ENCODE measurements around the gene PDIA2.
"Not testable (repeated sequence)": the region's sequence is repeated elsewhere in the genome, so short reads cannot be mapped to it uniquely, and the experiment has no call there.

Gene PDIA2

DNA sequence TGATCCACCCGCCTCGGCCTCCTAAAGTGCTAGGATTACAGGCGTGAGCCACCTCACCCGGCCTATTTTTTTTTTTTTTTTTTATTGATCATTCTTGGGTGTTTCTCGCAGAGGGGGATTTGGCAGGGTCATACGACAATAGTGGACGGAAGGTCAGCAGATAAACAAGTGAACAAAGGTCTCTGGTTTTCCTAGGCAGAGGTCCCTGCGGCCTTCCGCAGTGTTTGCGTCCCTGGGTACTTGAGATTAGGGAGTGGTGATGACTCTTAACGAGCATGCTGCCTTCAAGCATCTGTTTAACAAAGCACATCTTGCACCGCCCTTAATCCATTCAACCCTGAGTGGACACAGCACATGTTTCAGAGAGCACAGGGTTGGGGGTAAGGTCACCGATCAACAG is 24.9 kb upstream of the PDIA2 start:
- not testable (repeated sequence) for DNase-seq; H3K4me3 Mint-ChIP-seq; H3K27me3 Mint-ChIP-seq; ATAC-seq (replicated peaks); H3K4me1 Mint-ChIP-seq; H3K9me3 Mint-ChIP-seq; H3K27ac Mint-ChIP-seq
- H3K36me3 Mint-ChIP-seq = peaks cover 48 to 56% of the 10 kb centered on the region in 2 donors

DNA sequence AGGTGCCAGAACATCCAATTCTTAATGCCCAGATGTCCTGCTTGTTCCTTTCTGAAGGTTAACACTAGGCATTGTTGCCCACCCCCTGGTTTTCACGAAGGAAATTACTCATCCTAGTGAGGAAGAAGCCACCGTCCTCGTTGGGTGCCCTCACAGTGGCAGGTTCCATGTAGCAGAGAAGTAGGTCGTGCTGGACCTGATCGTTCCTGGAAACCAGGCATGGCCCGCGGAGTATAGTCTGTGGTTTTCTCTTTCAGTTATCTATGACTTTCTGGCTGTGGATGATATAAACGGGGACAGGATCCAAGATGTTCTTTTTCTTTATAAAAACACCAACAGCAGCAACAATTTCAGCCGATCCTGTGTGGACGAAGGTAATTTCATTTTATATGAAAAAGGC is 23.7 kb upstream of the PDIA2 start:
- H3K27ac Mint-ChIP-seq = no peak overlapping the region
- peaks cover under 1 to 2% of the 10 kb centered on the region in 2 donors for H3K4me1 Mint-ChIP-seq
- DNase-seq (no peak), ATAC-seq (replicated peaks) (no peak)
- H3K9me3 Mint-ChIP-seq = no peaks in the 10 kb centered on the region
- H3K27me3 Mint-ChIP-seq = no peaks in the 10 kb centered on the region
- peaks cover 56 to 59% of the 10 kb centered on the region in 2 donors for H3K36me3 Mint-ChIP-seq
- no peak overlapping the region for H3K4me3 Mint-ChIP-seq

DNA sequence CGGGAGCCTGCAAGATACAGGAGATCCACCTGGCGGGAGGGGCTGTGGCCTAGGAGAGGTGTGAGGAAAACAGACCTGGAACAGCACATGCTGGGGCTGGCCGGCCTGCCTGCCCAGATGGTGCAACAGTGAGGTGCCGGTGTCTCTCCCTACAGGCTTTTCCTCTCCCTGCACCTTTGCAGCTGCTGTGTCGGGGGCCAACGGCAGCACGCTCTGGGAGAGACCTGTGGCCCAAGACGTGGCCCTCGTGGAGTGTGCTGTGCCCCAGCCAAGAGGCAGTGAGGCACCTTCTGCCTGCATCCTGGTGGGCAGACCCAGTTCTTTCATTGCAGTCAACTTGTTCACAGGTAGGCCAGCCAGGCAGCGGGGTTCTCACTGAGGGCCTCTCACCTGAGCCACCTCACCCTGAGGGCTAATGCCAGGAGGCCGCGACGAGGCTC is 23.1 kb upstream of the PDIA2 start:
- H3K9me3 Mint-ChIP-seq = no peaks in the 10 kb centered on the region
- no peak overlapping the region for H3K27ac Mint-ChIP-seq
- DNase-seq = no peak
- ATAC-seq (replicated peaks) = no peak
- H3K27me3 Mint-ChIP-seq = no peaks in the 10 kb centered on the region
- peaks cover 52 to 59% of the 10 kb centered on the region in 2 donors for H3K36me3 Mint-ChIP-seq
- H3K4me1 Mint-ChIP-seq = peaks cover 0 to 2% of the 10 kb centered on the region in 2 donors
- no peak overlapping the region for H3K4me3 Mint-ChIP-seq

DNA sequence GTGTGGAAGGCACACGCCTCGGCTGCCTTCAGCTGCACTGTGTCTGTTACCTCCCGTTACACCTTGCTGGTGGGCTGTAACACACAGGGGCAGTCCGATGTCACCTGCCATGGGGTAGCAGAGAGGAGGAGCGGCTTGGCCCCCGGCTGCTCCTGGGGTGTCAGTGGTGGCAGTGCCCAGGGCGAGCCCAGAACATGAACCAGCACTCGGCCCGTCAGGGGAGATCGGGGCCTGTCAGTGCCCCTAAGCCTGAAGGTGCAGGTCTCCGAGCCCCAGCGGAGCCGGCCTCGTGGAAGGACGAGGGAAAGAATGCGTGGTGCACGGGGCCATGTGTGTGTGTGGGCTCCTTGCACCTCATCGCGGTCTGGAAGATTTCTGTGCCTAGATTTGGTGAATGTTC is 22.6 kb upstream of the PDIA2 start:
- Mint-ChIP-seq H3K4me1 (peaks cover 0 to 2% of the 10 kb centered on the region in 2 donors), H3K9me3 (no peaks in the 10 kb centered on the region), H3K4me3 (no peak overlapping the region), H3K27me3 (no peaks in the 10 kb centered on the region), H3K27ac (no peak overlapping the region), H3K36me3 (peaks cover 51 to 61% of the 10 kb centered on the region in 2 donors)
- ATAC-seq (replicated peaks) (no peak), DNase-seq (no peak)

DNA sequence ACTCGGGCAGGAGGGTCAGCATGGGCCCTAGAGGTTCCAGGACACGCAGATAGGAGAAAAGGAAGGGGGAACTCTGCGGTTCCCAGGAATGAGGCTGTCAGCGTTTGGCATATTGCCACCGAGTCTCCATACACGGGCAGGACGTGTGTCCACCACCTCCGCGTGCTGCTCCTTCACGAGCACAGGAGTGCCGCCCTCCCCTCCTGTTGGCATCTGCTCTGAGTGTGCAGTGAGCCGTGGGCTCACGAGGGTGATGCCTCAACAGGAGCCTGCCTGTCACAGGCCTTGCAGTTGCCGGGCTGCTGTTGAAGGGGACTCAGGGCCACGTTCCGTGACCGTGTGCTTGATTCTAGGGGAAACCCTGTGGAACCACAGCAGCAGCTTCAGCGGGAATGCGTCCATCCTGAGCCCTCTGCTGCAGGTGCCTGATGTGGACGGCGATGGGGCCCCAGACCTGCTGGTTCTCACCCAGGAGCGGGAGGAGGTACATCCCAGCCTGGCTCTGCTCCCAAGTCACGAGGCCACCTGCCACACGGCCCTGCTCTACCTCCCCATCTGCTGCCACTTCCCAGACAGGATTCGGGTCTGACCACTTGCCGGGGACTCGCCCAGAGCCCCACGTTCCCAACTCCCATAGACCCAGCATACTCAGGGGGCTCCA is 21.8 kb upstream of the PDIA2 start:
- no peaks in the 10 kb centered on the region for H3K4me1 Mint-ChIP-seq
- ATAC-seq (replicated peaks) (no peak), DNase-seq (no peak)
- no peak overlapping the region for H3K27ac Mint-ChIP-seq
- no peaks in the 10 kb centered on the region for H3K27me3 Mint-ChIP-seq
- H3K9me3 Mint-ChIP-seq = no peaks in the 10 kb centered on the region
- H3K36me3 Mint-ChIP-seq = peaks cover 52 to 56% of the 10 kb centered on the region in 2 donors
- H3K4me3 Mint-ChIP-seq = no peak overlapping the region

DNA sequence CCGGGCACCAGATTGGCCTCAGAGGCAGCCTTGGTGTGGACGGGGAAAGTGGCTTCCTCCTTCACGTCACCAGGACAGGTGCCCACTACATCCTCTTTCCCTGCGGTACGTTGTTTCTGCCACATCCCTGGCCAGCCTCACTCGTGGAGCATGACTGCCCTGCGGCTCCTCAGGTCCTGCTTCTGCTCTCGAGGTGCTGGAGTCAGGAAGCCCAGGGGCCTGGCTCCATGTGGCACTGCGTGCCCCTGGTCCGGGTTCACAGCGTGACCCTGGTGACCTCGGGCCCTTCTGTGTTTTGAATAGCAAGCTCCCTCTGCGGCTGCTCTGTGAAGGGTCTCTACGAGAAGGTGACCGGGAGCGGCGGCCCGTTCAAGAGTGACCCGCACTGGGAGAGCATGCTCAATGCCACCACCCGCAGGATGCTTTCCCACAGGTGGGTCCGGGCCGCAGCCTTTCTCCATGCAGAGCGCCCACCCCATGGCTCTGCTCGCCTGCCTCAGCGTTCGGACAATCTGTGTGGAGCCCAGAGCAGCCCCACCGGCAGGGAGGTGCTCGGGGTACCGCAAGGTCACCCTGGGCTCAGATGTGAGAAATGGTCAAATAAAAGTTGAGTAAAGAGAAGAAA is 20.7 kb upstream of the PDIA2 start:
- H3K36me3 Mint-ChIP-seq = peaks cover 52 to 54% of the 10 kb centered on the region in 2 donors
- H3K4me3 Mint-ChIP-seq = no peak overlapping the region
- peak overlapping the region; percentile 69 for H3K27ac Mint-ChIP-seq
- DNase-seq (no peak), ATAC-seq (replicated peaks) (no peak)
- peaks cover 0 to under 1% of the 10 kb centered on the region in 2 donors for H3K4me1 Mint-ChIP-seq
- no peaks in the 10 kb centered on the region for H3K27me3 Mint-ChIP-seq
- H3K9me3 Mint-ChIP-seq = no peaks in the 10 kb centered on the region

DNA sequence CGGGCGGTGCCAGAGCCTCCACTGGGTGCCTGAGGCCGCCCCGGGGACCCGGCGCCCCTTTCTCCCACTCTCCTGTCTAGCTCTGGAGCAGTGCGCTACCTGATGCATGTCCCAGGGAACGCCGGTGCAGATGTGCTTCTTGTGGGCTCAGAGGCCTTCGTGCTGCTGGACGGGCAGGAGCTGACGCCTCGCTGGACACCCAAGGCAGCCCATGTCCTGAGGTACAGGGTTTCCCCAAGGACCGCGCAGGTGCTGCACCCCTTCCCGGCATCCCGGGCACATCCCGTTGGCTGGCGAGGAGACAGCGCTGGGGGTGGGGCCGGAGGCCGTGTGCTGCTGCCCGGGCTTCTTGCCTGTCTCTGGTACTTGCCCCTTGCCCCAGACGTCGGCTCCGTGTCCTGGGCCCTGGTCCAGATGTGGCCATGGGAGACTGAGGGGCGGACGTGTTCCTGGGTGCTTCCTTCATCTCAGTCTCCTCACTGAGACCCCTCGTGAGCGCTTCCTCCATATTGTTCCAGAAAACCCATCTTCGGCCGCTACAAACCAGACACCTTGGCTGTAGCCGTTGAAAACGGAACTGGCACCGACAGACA is 19.7 kb upstream of the PDIA2 start:
- no peak for ATAC-seq (replicated peaks)
- Mint-ChIP-seq H3K4me1 (peaks cover 0 to 2% of the 10 kb centered on the region in 2 donors), H3K36me3 (peaks cover 47 to 51% of the 10 kb centered on the region in 2 donors), H3K9me3 (no peaks in the 10 kb centered on the region), H3K27me3 (no peaks in the 10 kb centered on the region), H3K27ac (peak overlapping the region; percentile 42), H3K4me3 (no peak overlapping the region)
- no peak for DNase-seq

DNA sequence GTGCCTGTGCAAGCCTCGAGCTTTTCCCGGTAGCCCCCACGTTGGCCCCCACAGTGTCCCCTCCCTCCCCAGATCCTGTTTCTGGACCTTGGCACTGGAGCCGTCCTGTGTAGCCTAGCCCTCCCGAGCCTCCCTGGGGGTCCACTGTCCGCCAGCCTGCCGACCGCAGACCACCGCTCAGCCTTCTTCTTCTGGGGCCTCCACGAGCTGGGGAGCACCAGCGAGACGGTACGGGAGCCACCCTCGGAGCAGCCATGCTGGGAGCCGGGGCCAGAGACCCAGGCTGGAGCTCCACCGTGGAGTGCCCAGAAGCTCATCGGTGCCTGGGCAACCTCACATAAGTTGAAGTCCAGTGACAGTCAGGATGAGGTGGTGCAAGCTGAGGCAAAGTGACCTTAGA is 19.0 kb upstream of the PDIA2 start:
- no peak for DNase-seq
- Mint-ChIP-seq H3K4me3 (no peak overlapping the region), H3K4me1 (peaks cover 0 to 2% of the 10 kb centered on the region in 2 donors), H3K9me3 (no peaks in the 10 kb centered on the region), H3K27me3 (no peaks in the 10 kb centered on the region), H3K36me3 (peaks cover 47 to 51% of the 10 kb centered on the region in 2 donors), H3K27ac (no peak overlapping the region)
- ATAC-seq (replicated peaks) = no peak

DNA sequence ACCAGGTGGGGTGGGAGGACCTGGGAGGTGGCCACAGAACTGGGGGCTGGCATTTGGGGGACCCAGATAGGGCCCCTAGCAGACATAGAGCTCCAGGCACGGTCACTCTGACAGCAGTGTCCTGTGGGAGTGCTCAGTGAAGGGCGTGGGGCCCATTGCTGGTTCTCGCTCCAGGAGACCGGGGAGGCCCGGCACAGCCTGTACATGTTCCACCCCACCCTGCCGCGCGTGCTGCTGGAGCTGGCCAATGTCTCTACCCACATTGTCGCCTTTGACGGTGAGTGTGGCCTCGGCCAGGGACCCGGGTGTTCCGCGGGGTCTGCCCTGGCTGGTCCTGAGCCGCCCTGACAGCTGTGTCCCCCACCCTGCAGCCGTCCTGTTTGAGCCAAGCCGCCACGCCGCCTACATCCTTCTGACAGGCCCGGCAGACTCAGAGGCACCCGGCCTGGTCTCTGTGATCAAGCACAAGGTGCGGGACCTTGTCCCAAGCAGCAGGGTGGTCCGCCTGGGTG is 18.5 kb upstream of the PDIA2 start:
- DNase-seq (no peak), ATAC-seq (replicated peaks) (no peak)
- Mint-ChIP-seq H3K27me3 (no peaks in the 10 kb centered on the region), H3K4me1 (peaks cover 0 to 2% of the 10 kb centered on the region in 2 donors), H3K27ac (no peak overlapping the region), H3K9me3 (no peaks in the 10 kb centered on the region), H3K36me3 (peaks cover 44 to 51% of the 10 kb centered on the region in 2 donors), H3K4me3 (no peak overlapping the region)

DNA sequence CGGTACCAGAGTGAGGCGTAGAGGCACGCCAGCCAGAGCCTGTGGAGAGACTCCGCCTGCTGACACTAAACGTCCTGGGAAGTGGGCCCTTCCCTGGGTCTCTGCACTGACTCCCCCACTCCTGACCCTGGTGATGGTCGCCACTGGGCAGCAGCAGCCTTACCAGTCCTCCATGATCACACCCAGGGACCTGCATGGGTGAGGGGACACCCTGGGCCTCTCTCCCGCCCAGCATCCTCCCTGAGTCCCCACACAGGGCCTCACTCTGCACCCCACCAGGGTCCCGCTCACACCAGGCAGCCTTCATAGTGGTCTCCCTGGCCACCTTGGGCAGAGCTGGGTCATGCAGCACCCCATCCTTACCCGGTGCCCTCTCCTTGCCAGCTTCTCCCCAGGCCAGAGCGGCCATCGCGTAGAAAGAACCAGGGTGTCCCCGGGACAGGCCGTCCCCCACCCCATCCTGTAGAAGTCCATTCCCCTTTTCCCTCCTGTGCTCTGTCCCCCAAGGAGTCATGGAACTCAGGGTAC is 17.9 kb upstream of the PDIA2 start:
- Mint-ChIP-seq H3K27me3 (no peaks in the 10 kb centered on the region), H3K9me3 (no peaks in the 10 kb centered on the region), H3K36me3 (peaks cover 43 to 50% of the 10 kb centered on the region in 2 donors), H3K4me3 (no peak overlapping the region), H3K4me1 (peaks cover 0 to 2% of the 10 kb centered on the region in 2 donors), H3K27ac (no peak overlapping the region)
- ATAC-seq (replicated peaks) (no peak), DNase-seq (no peak)

DNA sequence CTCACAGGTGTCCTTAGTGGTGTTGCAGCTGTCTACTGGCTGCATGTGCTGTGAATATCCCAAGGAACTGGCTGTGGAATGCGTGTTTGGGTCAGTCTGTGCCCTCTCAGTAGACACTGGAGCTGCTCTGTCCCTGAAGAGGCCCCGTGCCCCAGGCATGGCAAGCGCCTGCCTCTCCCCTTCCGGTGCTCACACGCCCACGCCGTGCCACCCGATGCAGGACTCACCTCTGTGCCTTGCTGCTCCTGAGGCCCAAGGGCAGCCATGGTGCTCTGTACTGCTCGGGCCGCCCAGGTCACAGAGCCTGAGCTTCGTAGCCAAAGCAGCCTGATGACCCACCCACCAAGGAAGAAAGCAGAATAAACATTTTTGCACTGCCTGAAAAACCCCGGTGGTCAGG is 17.3 kb upstream of the PDIA2 start:
- H3K4me3 Mint-ChIP-seq = no peak overlapping the region
- DNase-seq = no peak
- no peaks in the 10 kb centered on the region for H3K9me3 Mint-ChIP-seq
- peaks cover 37 to 44% of the 10 kb centered on the region in 2 donors for H3K36me3 Mint-ChIP-seq
- ATAC-seq (replicated peaks) = no peak
- peak overlapping the region; percentile 66 for H3K27ac Mint-ChIP-seq
- H3K4me1 Mint-ChIP-seq = peaks cover 0 to 2% of the 10 kb centered on the region in 2 donors
- H3K27me3 Mint-ChIP-seq = no peaks in the 10 kb centered on the region

DNA sequence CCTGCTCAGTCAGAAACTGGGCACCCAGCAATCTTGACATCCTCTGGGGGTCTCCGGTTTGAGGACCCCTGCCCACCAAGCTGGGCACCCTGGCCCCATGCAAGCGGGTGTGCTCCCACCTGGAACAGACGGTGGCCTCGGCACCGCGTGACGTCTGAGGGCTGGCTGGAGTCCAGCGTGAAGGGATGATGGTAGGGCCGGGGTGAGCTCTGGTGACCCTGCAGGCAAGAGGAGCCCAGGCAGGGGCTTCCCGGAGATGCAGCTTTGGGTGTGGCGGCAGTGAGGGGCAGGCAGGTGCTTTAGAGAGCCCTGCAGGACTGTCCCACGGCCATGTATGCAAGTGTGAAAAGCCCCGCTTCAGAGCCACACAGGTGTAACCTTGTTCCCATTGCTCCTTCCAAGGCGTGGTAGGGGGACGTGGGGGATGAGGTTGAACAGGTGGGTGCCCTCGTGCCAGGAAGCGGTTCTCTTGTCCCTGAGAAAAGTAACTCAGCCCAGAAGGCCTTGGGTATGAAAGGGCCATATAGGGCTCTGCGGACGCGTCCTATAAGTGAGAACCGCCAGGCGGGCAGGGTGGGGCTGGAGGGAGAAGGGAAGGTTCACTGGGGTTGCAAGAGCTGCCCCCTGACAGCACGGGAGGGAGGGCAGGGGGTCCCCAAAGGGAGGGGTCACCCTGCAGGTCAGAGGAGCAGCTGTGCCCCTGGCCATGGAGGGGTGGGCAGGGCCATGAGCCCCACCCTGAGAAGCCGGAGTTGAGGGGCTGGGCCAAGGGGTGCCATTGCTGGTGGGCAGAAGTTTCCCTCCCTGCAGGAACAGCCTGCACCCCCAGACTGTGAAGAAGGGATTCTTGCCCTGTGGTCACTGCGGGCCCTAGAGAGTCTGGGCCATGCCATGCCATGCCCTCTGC is 16.5 kb upstream of the PDIA2 start:
- H3K27ac Mint-ChIP-seq = peak overlapping the region; percentile 31
- H3K4me3 Mint-ChIP-seq = no peak overlapping the region
- no peaks in the 10 kb centered on the region for H3K27me3 Mint-ChIP-seq
- H3K4me1 Mint-ChIP-seq = peaks cover 0 to 2% of the 10 kb centered on the region in 2 donors
- DNase-seq = no peak
- peaks cover 31 to 39% of the 10 kb centered on the region in 2 donors for H3K36me3 Mint-ChIP-seq
- peak in 1 of 2 donors; percentile 10 for ATAC-seq (replicated peaks)
- H3K9me3 Mint-ChIP-seq = no peaks in the 10 kb centered on the region

DNA sequence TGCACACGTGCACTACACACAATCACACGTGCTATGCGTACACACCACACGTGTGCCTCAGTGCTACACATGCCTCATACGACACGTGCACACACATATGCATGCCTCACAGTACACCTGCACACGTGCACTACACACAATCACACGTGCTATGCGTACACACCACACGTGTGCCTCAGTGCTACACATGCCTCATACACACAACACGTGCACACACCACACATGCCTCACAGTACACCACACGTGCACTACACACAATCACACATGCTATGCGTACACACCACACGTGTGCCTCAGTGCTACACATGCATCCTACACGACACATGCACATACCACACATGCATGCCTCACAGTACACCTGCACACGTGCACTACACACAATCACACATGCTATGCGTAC is 15.4 kb upstream of the PDIA2 start:
- H3K9me3 Mint-ChIP-seq; H3K4me3 Mint-ChIP-seq; H3K4me1 Mint-ChIP-seq; H3K27ac Mint-ChIP-seq; DNase-seq; ATAC-seq (replicated peaks); H3K27me3 Mint-ChIP-seq: not testable (repeated sequence)
- peaks cover 21 to 28% of the 10 kb centered on the region in 2 donors for H3K36me3 Mint-ChIP-seq

Data from stimulated activated naive B cell treated with anti-CD40 and anti-IgM and Interleukin-4, amounts not matched to agents 10 μg/mL and 1 μg/mL and 100 μg/mL, for 72 hours (primary cell).